H1 (cell line): ENCODE data around the gene BRD9. TPM values are rescaled to one million over a fixed set of nuclear protein-coding genes. Genes with fewer than 3 reads are reported as not detected.

ENCODE experiments used
- CTCF ChIA-PET: fragments of 300-600 bp; sonication (Branson Sonifier 250); formaldehyde crosslinking; loops from one replicate; lab custom pipeline; 2021; ENCODE audit not compliant: partially characterized antibody; lab: Charles Lee
- POLR2A ChIA-PET: fragments of 300-600 bp; sonication (Branson Sonifier 250); formaldehyde crosslinking; loops from one replicate; lab custom pipeline; 2021; ENCODE audit warnings: inconsistent platforms; ENCODE audit not compliant: partially characterized antibody; lab: Charles Lee
- DNase-seq, 2 experiments: peaks; one replicate each; pipeline versions ENCODE4 v3.0.0 to v3.0.0-alpha.2; 2010 to 2022; ENCODE audit warnings: low spot score in 2 of 2, low read depth in 1 of 2, mixed read lengths in 1 of 2
- FAIRE-seq: peaks from 2 replicates; lab custom pipeline; 2011; peaks lifted over from hg19 to GRCh38; lab: Jason Lieb, UNC
- H2AFZ ChIP-seq: 2 replicates; pipeline ENCODE4 v1.8.1; 2012; ENCODE audit warnings: low read length, inconsistent platforms
- H2AK5ac ChIP-seq: 2 replicates; pipeline ENCODE4 v1.6.1; 2013; ENCODE audit warnings: low read depth, low read length
- H2BK120ac ChIP-seq: replicated peaks from 2 replicates; pipeline ENCODE3; 2013; ENCODE audit warnings: low read depth, low read length, inconsistent platforms
- H2BK12ac ChIP-seq: 2 replicates; pipeline ENCODE4 v1.6.1; 2013; ENCODE audit warnings: low read depth, low read length
- H2BK15ac ChIP-seq: 2 replicates; pipeline ENCODE4 v1.6.1; 2013; ENCODE audit warnings: low read length
- H2BK20ac ChIP-seq: 2 replicates; pipeline ENCODE4 v1.6.1; 2013; ENCODE audit warnings: low read length
- H2BK5ac ChIP-seq: 2 replicates; pipeline ENCODE4 v1.6.1; 2013; ENCODE audit warnings: low read depth, low read length
- H3K14ac ChIP-seq: 2 replicates; pipeline ENCODE4 v1.6.1; 2013; ENCODE audit warnings: inconsistent platforms; ENCODE audit not compliant: insufficient read length
- H3K18ac ChIP-seq: 2 replicates; pipeline ENCODE4 v1.6.1; 2013; ENCODE audit warnings: low read length; ENCODE audit errors: extremely low read depth
- H3K23ac ChIP-seq: 2 replicates; pipeline ENCODE4 v1.6.1; 2013; ENCODE audit warnings: inconsistent platforms; ENCODE audit not compliant: insufficient read length
- H3K23me2 ChIP-seq: 2 replicates; pipeline ENCODE4 v1.6.1; 2013; ENCODE audit warnings: low read depth, low read length
- H3K27ac ChIP-seq: 2 replicates; pipeline ENCODE4 v1.6.1; 2011; ENCODE audit warnings: low read depth, low read length, inconsistent platforms
- H3K27me3 ChIP-seq, 4 experiments: replicated peaks in 1 of 4; 1 replicate in 1 of 4; 2 replicates in 3 of 4; pipeline versions ENCODE4 v1.6.1 to v1.8.1; 2011 to 2013; ENCODE audit warnings: low read length in 3 of 4, mild to moderate bottlenecking in 3 of 4, inconsistent platforms in 2 of 4, mixed read lengths in 2 of 4, moderate library complexity in 1 of 4; ENCODE audit not compliant: control insufficient read depth in 3 of 4, insufficient read depth in 3 of 4; ENCODE audit errors: extremely low read depth in 1 of 4
- H3K36me3 ChIP-seq, 4 experiments: 2 replicates each; pipeline versions ENCODE4 v1.6.1 to v1.8.1; 2011 to 2013; ENCODE audit warnings: mild to moderate bottlenecking in 4 of 4, low read length in 3 of 4, moderate library complexity in 2 of 4, control low read depth in 1 of 4, inconsistent platforms in 1 of 4; ENCODE audit not compliant: insufficient read depth in 4 of 4, control insufficient read depth in 2 of 4
- H3K4ac ChIP-seq: replicated peaks from 2 replicates; pipeline ENCODE3; 2013; ENCODE audit warnings: low read length, low read depth, mixed read lengths, inconsistent platforms; ENCODE audit not compliant: insufficient read length
- H3K4me1 ChIP-seq, 4 experiments: replicated peaks in 1 of 4; 1 replicate in 1 of 4; 2 replicates in 3 of 4; pipeline versions ENCODE4 v1.6.1 to v1.8.1; 2011 to 2013; ENCODE audit warnings: low read length in 3 of 4, inconsistent platforms in 2 of 4, mixed read lengths in 1 of 4; ENCODE audit not compliant: insufficient read depth in 4 of 4, control insufficient read depth in 3 of 4
- H3K4me2 ChIP-seq, 2 experiments: 2 replicates each; pipeline versions ENCODE4 v1.6.1 to v1.8.1; 2011 to 2013; ENCODE audit warnings: low read depth in 2 of 2, low read length in 2 of 2, control low read depth in 1 of 2, inconsistent platforms in 1 of 2, mild to moderate bottlenecking in 1 of 2; ENCODE audit not compliant: insufficient read depth in 1 of 2
- H3K4me3 ChIP-seq, 4 experiments: fragments of 200-600, 300-600 bp in 1 of 4; sonication (generic), shearing (Covaris generic), sonication (Bioruptor Twin) in 1 of 4; 2 replicates each; pipeline versions ENCODE4 v1.5.1 to v1.8.1; 2011 to 2016; ENCODE audit warnings: low read length in 4 of 4, low read depth in 3 of 4, control low read depth in 2 of 4, inconsistent platforms in 2 of 4, mild to moderate bottlenecking in 2 of 4, mixed read lengths in 1 of 4, moderate library complexity in 1 of 4; ENCODE audit not compliant: insufficient read depth in 2 of 4; ENCODE audit errors: extremely low read depth in 1 of 4
- H3K56ac ChIP-seq: replicated peaks from 2 replicates; pipeline ENCODE3; 2013; ENCODE audit warnings: low read depth, mild to moderate bottlenecking, mixed read lengths, low read length, inconsistent platforms; ENCODE audit not compliant: insufficient read length
- H3K79me1 ChIP-seq: 2 replicates; pipeline ENCODE4 v1.6.1; 2013; ENCODE audit warnings: low read depth, low read length, control low read depth
- H3K79me2 ChIP-seq, 2 experiments: 2 replicates each; pipeline versions ENCODE4 v1.6.1 to v1.8.1; 2012 to 2013; ENCODE audit warnings: low read length in 2 of 2, mild to moderate bottlenecking in 2 of 2, inconsistent platforms in 1 of 2; ENCODE audit not compliant: insufficient read depth in 2 of 2, control insufficient read depth in 1 of 2
- H3K9ac ChIP-seq, 4 experiments: replicated peaks in 1 of 4; 1 replicate in 1 of 4; 2 replicates in 3 of 4; pipeline versions ENCODE4 v1.6.1 to v1.8.1; 2011 to 2013; ENCODE audit warnings: low read depth in 3 of 4, low read length in 3 of 4, control low read depth in 2 of 4, mild to moderate bottlenecking in 2 of 4, moderate library complexity in 2 of 4, inconsistent platforms in 1 of 4; ENCODE audit errors: extremely low read depth in 1 of 4
- H3K9me3 ChIP-seq, 2 experiments: 2 replicates each; pipeline versions ENCODE4 v1.6.1 to v1.8.1; 2012 to 2013; ENCODE audit warnings: mild to moderate bottlenecking in 2 of 2, moderate library complexity in 2 of 2, control low read depth in 1 of 2, inconsistent platforms in 1 of 2, low read depth in 1 of 2, low read length in 1 of 2, mixed read lengths in 1 of 2; ENCODE audit not compliant: insufficient read depth in 2 of 2
- H4K20me1 ChIP-seq, 2 experiments: replicated peaks in 1 of 2; 2 replicates each; pipeline versions ENCODE3 to v1.8.1; 2011 to 2013; ENCODE audit warnings: inconsistent platforms in 2 of 2, low read length in 2 of 2, mild to moderate bottlenecking in 1 of 2; ENCODE audit not compliant: insufficient read depth in 2 of 2, control insufficient read depth in 1 of 2
- H4K5ac ChIP-seq: 2 replicates; pipeline ENCODE4 v1.6.1; 2013; ENCODE audit warnings: low read length, low read depth, mixed read lengths, inconsistent platforms; ENCODE audit not compliant: insufficient read length
- H4K8ac ChIP-seq: 2 replicates; pipeline ENCODE4 v1.8.0; 2013; ENCODE audit warnings: mild to moderate bottlenecking, moderate library complexity, low read length, inconsistent platforms; ENCODE audit not compliant: insufficient read depth; ENCODE audit errors: extremely low read depth
- H4K91ac ChIP-seq: replicated peaks from 2 replicates; pipeline ENCODE3; 2013; ENCODE audit warnings: low read length, mixed read lengths, inconsistent platforms; ENCODE audit not compliant: insufficient read length
- CHD2 ChIP-seq: IDR thresholded peaks from 2 replicates; pipeline ENCODE4 v1.6.1; 2012; ENCODE audit warnings: low read length, improper control_type of control experiment
- RFX5 ChIP-seq: IDR thresholded peaks from 2 replicates; pipeline ENCODE4 v1.6.1; 2011; ENCODE audit warnings: low read depth, low read length, improper control_type of control experiment, borderline replicate concordance
- WGBS, 2 experiments: shearing (Covaris generic) in 1 of 2; methylation state at CpG; one replicate each; pipeline versions ENCODE4 v1.1.6 to v1.1.7; 2013 to 2015; ENCODE audit warnings: low lambda C conversion rate in 2 of 2, mixed read lengths in 2 of 2, inconsistent platforms in 1 of 2, low coverage in 1 of 2, missing lambda C conversion rate in 1 of 2; ENCODE audit not compliant: insufficient replicate concordance in 2 of 2, insufficient coverage in 1 of 2, insufficient read length in 1 of 2; ENCODE audit errors: extremely low coverage in 1 of 2, missing lambda C conversion rate in 1 of 2; 5-methylcytosine and 5-hydroxymethylcytosine counted together
- polyA plus RNA-seq, 7 experiments: library from polyadenylated mRNA; depleted of rRNA in 3 of 7; stranded (reverse) in 5 of 7; unstranded in 2 of 7; fragments of >200 nt in 5 of 7; fragments of 200-250 nt in 2 of 7; gene quantifications; 1 replicate in 5 of 7; 2 replicates in 1 of 7; 4 replicates in 1 of 7; pipeline versions ENCODE4 v1.2.1 to v1.2.3, GENCODE V29; 2011 to 2013; ENCODE audit warnings: missing spikeins in 2 of 7, mixed read lengths in 2 of 7
- total RNA-seq: library from RNA; stranded (reverse); fragmentation: NEBNext Ultra II Directional; extraction: Animal tissue kit (Norgen Biotek cat#: 25700); gene quantifications from 2 replicates; pipeline ENCODE4 v1.2.1, GENCODE V29; 2021

BRD9 gene
- total and polyA plus RNA-seq, 2 of the 8 experiments (the other 6 are each of a cell fraction or from before 2014, with no cell fraction given): 9.3 to 49.4 TPM

GRCh38 chr5:908172-908571, 15.6 kb upstream of the BRD9 start:
- H3K27me3 ChIP-seq: no peaks in the 10 kb centered on the region
- no peak overlapping the region for H3K4me2 ChIP-seq
- no peak overlapping the region for H2BK120ac ChIP-seq
- H2BK5ac ChIP-seq: no peak overlapping the region
- no peak for TF ChIP-seq CHD2
- TF ChIP-seq RFX5: no peak
- no peak overlapping the region for H4K5ac ChIP-seq
- no peak overlapping the region for H2BK12ac ChIP-seq
- H3K9ac ChIP-seq: no peak overlapping the region
- H2AFZ ChIP-seq: no peak overlapping the region
- H3K27ac ChIP-seq: no peak overlapping the region
- 93% methylated on average over 16 of the region's 16 CpGs; no CpG with 5 or more reads in 1 of the 2 experiments for WGBS, 2 experiments
- H4K91ac ChIP-seq: no peak overlapping the region
- POLR2A ChIA-PET: interaction anchor here (0.7 kb wide), 1 partner anchor 215 kb away, joined by 3 read pairs; no protein-coding TSS in a partner anchor
- H2BK15ac ChIP-seq: no peak overlapping the region
- no peaks in the 10 kb centered on the region for H3K23me2 ChIP-seq
- no peak overlapping the region for H2BK20ac ChIP-seq
- CTCF ChIA-PET: interaction anchor here (1.0 to 1.3 kb wide), 2 partner anchors 13 to 16 kb away, joined by 3 read pairs; no protein-coding TSS in a partner anchor
- no peak overlapping the region for H2AK5ac ChIP-seq
- peaks cover 2% of the 10 kb centered on the region for H3K79me1 ChIP-seq
- no peak overlapping the region for H3K14ac ChIP-seq
- no peak overlapping the region for H3K23ac ChIP-seq
- no peak overlapping the region for H3K18ac ChIP-seq
- no peaks in the 10 kb centered on the region for H3K9me3 ChIP-seq
- H3K36me3 ChIP-seq: peaks cover 42 to 64% (median 61%) of the 10 kb centered on the region in 4 experiments
- H3K4ac ChIP-seq: no peak overlapping the region
- H3K56ac ChIP-seq: no peak overlapping the region
- no peak overlapping the region for H3K4me3 ChIP-seq
- 0 out of 4 replicates have a peak, but pooled peaks cover 0 to 2% of the 10 kb centered on the region in 2 experiments for H3K79me2 ChIP-seq
- FAIRE-seq (no peak), DNase-seq (no peak)
- H3K4me1 ChIP-seq: no peaks in the 10 kb centered on the region
- H4K20me1 ChIP-seq: peaks cover 4 to 17% of the 10 kb centered on the region in 2 experiments
- no peak overlapping the region for H4K8ac ChIP-seq
